Spleen (tissue), 11 donors: ENCODE results near the gene CCDC181. TPM values are rescaled to one million over a fixed set of nuclear protein-coding genes. Genes with fewer than 3 reads are reported as not detected.

Experiments
- DNase-seq: peaks from one replicate; pipeline ENCODE4 v3.0.0-alpha.2; 2020
- H3K27ac ChIP-seq, 8 donors: fragments of 200-600 bp; sonication (generic) in 7 of 8; 1 replicate in 4 of 8; 2 replicates in 4 of 8; pipeline versions ENCODE4 v1.5.0 to v1.8.0; 2016 to 2021; ENCODE audit warnings: inconsistent platforms in 4 of 8, mild to moderate bottlenecking in 4 of 8, moderate library complexity in 1 of 8
- H3K27me3 ChIP-seq, 7 donors: fragments of 200-600 bp; sonication (generic) in 6 of 7; replicated peaks in 1 of 7; 1 replicate in 4 of 7; 2 replicates in 3 of 7; pipeline versions ENCODE4 v1.5.0 to v1.8.0; 2016 to 2021; ENCODE audit warnings: inconsistent platforms in 3 of 7, mild to moderate bottlenecking in 1 of 7
- H3K36me3 ChIP-seq, 6 donors: fragments of 200-600 bp; sonication (generic) in 5 of 6; 1 replicate in 4 of 6; 2 replicates in 2 of 6; pipeline versions ENCODE4 v1.5.0 to v1.8.0; 2016 to 2021; ENCODE audit warnings: inconsistent platforms in 2 of 6
- H3K4me1 ChIP-seq, 6 donors: fragments of 200-600 bp; sonication (generic) in 5 of 6; 1 replicate in 3 of 6; 2 replicates in 3 of 6; pipeline versions ENCODE4 v1.5.0 to v1.8.0; 2016 to 2021; ENCODE audit warnings: inconsistent platforms in 3 of 6
- H3K4me3 ChIP-seq, 8 donors: fragments of 200-600 bp; sonication (generic) in 7 of 8; 1 replicate in 4 of 8; 2 replicates in 4 of 8; pipeline versions ENCODE4 v1.5.0 to v1.8.0; 2016 to 2021; ENCODE audit warnings: inconsistent platforms in 4 of 8, mild to moderate bottlenecking in 4 of 8, moderate library complexity in 2 of 8
- H3K9me3 ChIP-seq, 8 donors: fragments of 200-600 bp; sonication (generic) in 7 of 8; 1 replicate in 4 of 8; 2 replicates in 4 of 8; pipeline versions ENCODE4 v1.5.0 to v1.8.0; 2016 to 2021; ENCODE audit warnings: inconsistent platforms in 4 of 8
- POLR2A ChIP-seq, 3 donors: fragments of 450-650 bp; IDR thresholded peaks; one replicate each; pipeline ENCODE4 v1.5.1; 2017; ENCODE audit warnings: antibody characterized with exemption in 3 of 3, mild to moderate bottlenecking in 1 of 3
- POLR2AphosphoS5 ChIP-seq, 3 donors: sonication (generic); formaldehyde crosslinking; IDR thresholded peaks; one replicate each; pipeline ENCODE4 v1.5.1; 2017; ENCODE audit warnings: antibody characterized with exemption in 3 of 3
- WGBS, 5 donors: extraction: QIAGEN DNeasy Blood & Tissue Kit in 3 of 5; methylation state at CpG; one replicate each; pipeline versions ENCODE4 v1.1.5 to v1.1.7; 2013 to 2018; 5-methylcytosine and 5-hydroxymethylcytosine counted together
- intact Hi-C: fragments of 100-400 bp; cut with DNase I; formaldehyde crosslinking; loops from one replicate; pipeline ENCODE4 v1.15.0; 2023; ENCODE audit warnings: low total_unique reads
- polyA plus RNA-seq, 3 donors: library from polyadenylated mRNA; stranded (reverse); fragments of 200-250 nt; gene quantifications; one replicate each; pipeline ENCODE4 v1.2.1, GENCODE V29; 2013
- total RNA-seq, 7 donors: library from RNA; depleted of rRNA in 3 of 7; stranded (reverse); fragments of >200 nt in 3 of 7; fragmentation: NEBNext Ultra II Directional in 4 of 7; extraction: Animal tissue kit (Norgen Biotek cat#: 25700) in 4 of 7; gene quantifications; one replicate each; pipeline versions ENCODE4 v1.1.0 to v1.2.1, GENCODE V29; 2016 to 2021
- TF ChIP-seq, protein P1 (sequence below), 11 experiments: fragments of 200-600 bp in 7 of 11; fragments of 450-650 bp in 4 of 11; sonication (generic) in 4 of 11; IDR thresholded peaks in 8 of 11; conservative IDR thresholded peaks in 3 of 11; 1 replicate in 7 of 11; 2 replicates in 4 of 11; pipeline versions ENCODE4 v1.4.0 to v1.8.0; 2016 to 2021; ENCODE audit warnings: antibody characterized with exemption in 11 of 11, inconsistent platforms in 4 of 11, mild to moderate bottlenecking in 1 of 11
- donor health status: healthy with polysubstance abuse.
- donor health status: DM: no; HTN: no; CAD: no; lungs with moderate emphysema.
- donor health status: DM: no; HTN: no; CAD: no.
- donor health status: Bipolar disorder and iron deficiency.
- donor health status: healthy.
- donor health status: DM: no; HTN: no; CAD: no.
- donor health status: DM: yes; HTN: yes; CAD: no.

Gene CCDC181
- total and polyA plus RNA-seq, 10 donors, result 0.03 TPM; not detected in 9

DNA sequence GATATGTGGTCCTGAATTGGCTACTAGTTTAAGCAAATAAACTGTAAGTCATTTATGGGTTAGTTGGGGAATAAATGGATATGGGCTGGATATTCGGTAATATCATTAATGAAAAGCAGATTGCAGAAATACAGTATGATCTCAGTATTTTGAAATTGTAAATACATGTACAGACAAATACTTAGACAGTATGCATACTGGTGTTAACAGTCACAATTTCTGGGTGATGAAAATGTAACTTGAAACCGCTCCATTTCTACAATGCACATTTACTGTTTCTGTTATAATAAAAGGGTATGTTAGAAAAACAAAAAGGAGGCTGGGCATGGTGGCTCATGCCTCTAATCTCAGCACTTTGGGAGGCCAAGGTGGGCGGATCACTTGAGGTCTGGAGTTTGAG, 31.3 kb downstream of the CCDC181 start:
- no peak overlapping the region for H3K4me3 ChIP-seq
- no peak for DNase-seq
- no peaks in the 10 kb centered on the region for H3K27me3 ChIP-seq
- TF ChIP-seq, protein P1, sequence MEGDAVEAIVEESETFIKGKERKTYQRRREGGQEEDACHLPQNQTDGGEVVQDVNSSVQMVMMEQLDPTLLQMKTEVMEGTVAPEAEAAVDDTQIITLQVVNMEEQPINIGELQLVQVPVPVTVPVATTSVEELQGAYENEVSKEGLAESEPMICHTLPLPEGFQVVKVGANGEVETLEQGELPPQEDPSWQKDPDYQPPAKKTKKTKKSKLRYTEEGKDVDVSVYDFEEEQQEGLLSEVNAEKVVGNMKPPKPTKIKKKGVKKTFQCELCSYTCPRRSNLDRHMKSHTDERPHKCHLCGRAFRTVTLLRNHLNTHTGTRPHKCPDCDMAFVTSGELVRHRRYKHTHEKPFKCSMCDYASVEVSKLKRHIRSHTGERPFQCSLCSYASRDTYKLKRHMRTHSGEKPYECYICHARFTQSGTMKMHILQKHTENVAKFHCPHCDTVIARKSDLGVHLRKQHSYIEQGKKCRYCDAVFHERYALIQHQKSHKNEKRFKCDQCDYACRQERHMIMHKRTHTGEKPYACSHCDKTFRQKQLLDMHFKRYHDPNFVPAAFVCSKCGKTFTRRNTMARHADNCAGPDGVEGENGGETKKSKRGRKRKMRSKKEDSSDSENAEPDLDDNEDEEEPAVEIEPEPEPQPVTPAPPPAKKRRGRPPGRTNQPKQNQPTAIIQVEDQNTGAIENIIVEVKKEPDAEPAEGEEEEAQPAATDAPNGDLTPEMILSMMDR (IDR thresholded peaks at IDR 0.05 in 8 of 11, conservative IDR thresholded peaks at IDR 0.05 in 3 of 11), result no peak
- TF ChIP-seq POLR2A (IDR thresholded peaks at IDR 0.05) (no peak), POLR2AphosphoS5 (IDR thresholded peaks at IDR 0.05) (no peak)
- H3K36me3 ChIP-seq, result peaks cover 0 to 70% (median 20%) of the 10 kb centered on the region in 6 donors
- intact Hi-C loops, result no loop called here
- WGBS, 5 donors, result 94 to 99% (median 98%) methylated on average over 3 of the region's 3 CpGs
- no peaks in the 10 kb centered on the region for H3K4me1 ChIP-seq
- no peak overlapping the region for H3K27ac ChIP-seq
- H3K9me3 ChIP-seq, result peaks cover 0 to 9% (median 0%) of the 10 kb centered on the region in 8 donors

DNA sequence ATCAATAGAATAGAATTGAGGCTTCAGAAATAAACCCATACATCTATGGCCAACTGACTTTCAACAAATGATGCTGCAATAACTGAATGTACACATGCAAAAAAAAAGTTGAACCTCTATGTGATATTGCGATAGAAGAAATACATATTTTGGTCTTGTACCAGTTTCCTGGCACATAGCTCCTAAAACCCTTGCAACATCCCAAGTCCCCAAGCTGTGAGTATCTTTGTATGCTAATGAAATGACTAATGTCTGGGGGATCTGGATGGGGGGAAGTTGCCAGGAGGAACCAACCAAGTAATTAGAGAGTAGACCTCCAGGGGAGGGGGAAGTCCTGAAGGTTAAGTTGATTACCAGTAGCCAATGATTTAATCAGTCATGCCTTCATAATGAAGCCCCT, 34.9 kb downstream of the CCDC181 start:
- intact Hi-C loops, result no loop called here
- TF ChIP-seq POLR2AphosphoS5 (IDR thresholded peaks at IDR 0.05), result no peak
- TF ChIP-seq, protein P1 (IDR thresholded peaks at IDR 0.05 in 8 of 11, conservative IDR thresholded peaks at IDR 0.05 in 3 of 11), result no peak
- TF ChIP-seq POLR2A (IDR thresholded peaks at IDR 0.05), result no peak
- H3K9me3 ChIP-seq, result no peaks in the 10 kb centered on the region
- DNase-seq, result no peak
- peaks cover 7 to 93% (median 52%) of the 10 kb centered on the region in 6 donors for H3K36me3 ChIP-seq
- no peak overlapping the region for H3K4me3 ChIP-seq
- WGBS, 5 donors, result 64 to 93% (median 81%) methylated on average over 1 of the region's 1 CpG
- H3K27me3 ChIP-seq, result no peaks in the 10 kb centered on the region
- H3K27ac ChIP-seq, result no peak overlapping the region
- H3K4me1 ChIP-seq, result no peaks in the 10 kb centered on the region

DNA sequence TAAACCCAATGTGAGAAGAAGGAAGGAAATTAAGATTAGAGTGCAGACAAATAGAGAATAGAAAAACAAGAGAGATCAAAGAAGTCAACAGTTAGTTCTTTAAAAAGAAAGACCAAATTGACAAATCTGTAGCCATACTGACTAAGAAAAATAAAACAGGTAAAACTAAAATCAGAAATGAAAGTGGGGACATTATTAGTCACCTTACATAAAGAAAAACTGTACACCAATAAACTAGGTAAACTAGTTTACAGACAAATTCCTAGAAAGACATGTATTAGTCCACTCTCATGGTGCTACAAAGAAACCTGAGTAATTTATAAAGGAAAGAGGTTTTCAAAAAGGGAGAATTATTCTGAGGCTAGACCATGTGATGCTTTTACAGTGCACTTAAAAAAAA, 37.0 kb downstream of the CCDC181 start:
- Histone ChIP-seq H3K36me3 (peaks cover 7 to 100% (median 70%) of the 10 kb centered on the region in 6 donors), H3K27ac (no peak overlapping the region), H3K4me1 (no peaks in the 10 kb centered on the region), H3K27me3 (no peaks in the 10 kb centered on the region), H3K4me3 (no peak overlapping the region), H3K9me3 (no peaks in the 10 kb centered on the region)
- intact Hi-C loops, result no loop called here
- DNase-seq, result no peak
- TF ChIP-seq POLR2AphosphoS5 (IDR thresholded peaks at IDR 0.05) (no peak), POLR2A (IDR thresholded peaks at IDR 0.05) (no peak)
- TF ChIP-seq, protein P1 (IDR thresholded peaks at IDR 0.05 in 8 of 11, conservative IDR thresholded peaks at IDR 0.05 in 3 of 11), result no peak

DNA sequence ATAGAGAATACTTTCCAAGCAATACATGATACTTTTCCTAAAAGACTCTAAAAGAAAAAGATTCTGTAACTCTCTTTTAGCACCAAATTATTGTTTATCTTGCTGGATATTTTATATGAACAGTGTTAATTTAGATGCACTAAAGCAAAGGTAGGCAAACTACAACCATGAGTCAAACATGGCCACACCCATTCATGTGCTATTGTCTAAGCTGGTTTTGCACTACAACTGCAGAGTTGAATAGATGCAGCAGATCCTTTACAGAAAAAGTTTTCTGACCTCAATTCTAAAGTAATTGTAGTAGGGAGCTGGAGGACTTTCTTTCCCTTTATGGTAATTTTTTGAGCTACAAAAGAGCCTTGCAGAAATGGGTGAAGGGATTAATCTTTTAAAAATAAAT, 39.9 kb downstream of the CCDC181 start:
- TF ChIP-seq, protein P1 (IDR thresholded peaks at IDR 0.05 in 8 of 11, conservative IDR thresholded peaks at IDR 0.05 in 3 of 11), result no peak
- no peak for TF ChIP-seq POLR2AphosphoS5 (IDR thresholded peaks at IDR 0.05)
- TF ChIP-seq POLR2A (IDR thresholded peaks at IDR 0.05), result no peak
- Histone ChIP-seq H3K4me1 (no peaks in the 10 kb centered on the region), H3K36me3 (peaks cover 7 to 100% (median 83%) of the 10 kb centered on the region in 6 donors), H3K9me3 (no peaks in the 10 kb centered on the region), H3K4me3 (no peak overlapping the region), H3K27me3 (no peaks in the 10 kb centered on the region), H3K27ac (no peak overlapping the region)
- intact Hi-C loops, result no loop called here
- no peak for DNase-seq
